K562 (cell line): ENCODE data around the gene SEZ6. TPM values are rescaled to one million over a fixed set of nuclear protein-coding genes. Genes with fewer than 3 reads are reported as not detected.

Experiments
- CBX3 ChIP-seq, 2 experiments: IDR thresholded peaks; 1 replicate in 1 of 2; 2 replicates in 1 of 2; pipeline ENCODE4 v1.6.1; 2012; ENCODE audit warnings: inconsistent platforms in 2 of 2, low read length in 2 of 2, borderline replicate concordance in 1 of 2, control low read depth in 1 of 2
- DLX4 ChIP-seq: fragments of 250-450 bp; sonication (Bioruptor Pico); IDR thresholded peaks from 2 replicates; pipeline ENCODE4 v1.6.1; 2021; ENCODE audit warnings: mild to moderate bottlenecking
- FOXK1 ChIP-seq: sonication (generic); formaldehyde crosslinking; IDR thresholded peaks from 2 replicates; pipeline ENCODE4 v1.8.0; 2022; ENCODE audit warnings: missing genetic modification reagents, mild to moderate bottlenecking, borderline replicate concordance
- JUN ChIP-seq, 2 experiments: sonication (generic) in 1 of 2; formaldehyde crosslinking in 1 of 2; IDR thresholded peaks; 2 replicates each; pipeline versions ENCODE4 v1.6.1 to v1.8.0; 2012 to 2022; ENCODE audit warnings: borderline replicate concordance in 2 of 2, mild to moderate bottlenecking in 2 of 2, improper control_type of control experiment in 1 of 2, low read depth in 1 of 2, low read length in 1 of 2, missing genetic modification reagents in 1 of 2
- MCM5 ChIP-seq: fragments of 450-650 bp; IDR thresholded peaks from 2 replicates; pipeline ENCODE4 v1.6.1; 2016; ENCODE audit warnings: low read depth
- MCM7 ChIP-seq, 2 experiments: fragments of 450-650 bp; IDR thresholded peaks; 2 replicates each; pipeline ENCODE4 v1.6.1; 2016 to 2018
- MGA ChIP-seq: fragments of 450-650 bp; IDR thresholded peaks from 2 replicates; pipeline ENCODE4 v1.6.1; 2016; ENCODE audit warnings: mild to moderate bottlenecking, moderate library complexity
- NCOA6 ChIP-seq: fragments of 450-650 bp; IDR thresholded peaks from 2 replicates; pipeline ENCODE4 v1.6.1; 2017; ENCODE audit warnings: mild to moderate bottlenecking
- NFIC ChIP-seq: fragments of 450-650 bp; IDR thresholded peaks from 2 replicates; pipeline ENCODE4 v1.6.1; 2017; ENCODE audit warnings: mild to moderate bottlenecking, inconsistent platforms
- PHF21A ChIP-seq: fragments of 450-650 bp; IDR thresholded peaks from 2 replicates; pipeline ENCODE4 v1.6.1; 2017; ENCODE audit warnings: low read depth, borderline replicate concordance
- RAD21 ChIP-seq, 2 experiments: fragments of 250-450 bp in 1 of 2; fragments of 450-650 bp in 1 of 2; sonication (Bioruptor Pico) in 1 of 2; formaldehyde crosslinking in 1 of 2; IDR thresholded peaks in 1 of 2; conservative IDR thresholded peaks in 1 of 2; 2 replicates each; pipeline versions ENCODE4 v1.4.0 to v1.8.0; 2020 to 2022; ENCODE audit warnings: mild to moderate bottlenecking in 2 of 2, moderate library complexity in 1 of 2
- SRF ChIP-seq, 2 experiments: fragments of 250-450, 450-650 bp in 1 of 2; sonication (Bioruptor Pico) in 1 of 2; sonication (generic) in 1 of 2; formaldehyde crosslinking; IDR thresholded peaks; 2 replicates each; pipeline versions ENCODE4 v1.5.0 to v1.5.1; 2020 to 2022; ENCODE audit warnings: mild to moderate bottlenecking in 1 of 2, missing genetic modification reagents in 1 of 2
- TARDBP ChIP-seq: fragments of 450-650 bp; IDR thresholded peaks from 2 replicates; pipeline ENCODE4 v1.6.1; 2016
- ZBTB43 ChIP-seq: sonication (generic); formaldehyde crosslinking; IDR thresholded peaks from 2 replicates; pipeline ENCODE4 v1.8.0; 2023; ENCODE audit warnings: mild to moderate bottlenecking, missing genetic modification reagents
- ZNF717 ChIP-seq: fragments of 250-450 bp; sonication (Bioruptor Pico); IDR thresholded peaks from 2 replicates; pipeline ENCODE4 v1.5.0; 2021
- polyA plus RNA-seq, 8 experiments: library from polyadenylated mRNA; depleted of rRNA in 4 of 8; stranded (reverse) in 5 of 8; unstranded in 3 of 8; fragments of >200 nt; fragmentation: Nextera tagmentation in 2 of 8; fragmentation: Illumina TruSeq in 1 of 8; extraction: Ambion mirVana in 2 of 8; extraction: Trizol in 1 of 8; gene quantifications; 2 replicates each; pipeline versions ENCODE4 v1.2.1 to v1.2.3, GENCODE V29; 2011 to 2014; ENCODE audit warnings: inconsistent platforms in 1 of 8, missing spikeins in 1 of 8
- total RNA-seq, 7 experiments: library from RNA; depleted of rRNA in 6 of 7; stranded (reverse); fragments of >200 nt in 6 of 7; fragmentation: Illumina TruSeq in 2 of 7; extraction: Trizol in 2 of 7; gene quantifications; 2 replicates each; pipeline versions ENCODE4 v1.2.1 to v1.2.3, GENCODE V29; 2011 to 2021; ENCODE audit warnings: low replicate concordance in 1 of 7

The SEZ6 gene
- total and polyA plus RNA-seq, 9 of the 15 experiments (the other 6 are each of a cell fraction or from before 2014, with no cell fraction given): not detected

- TF ChIP-seq MGA (no peak), NFIC (peak; percentile 78), RAD21 (CRISPR knock-in tag; conservative IDR thresholded peaks at IDR 0.05 in 1 of 2, IDR thresholded peaks at IDR 0.05 in 1 of 2) (peak; percentile 73 to 74), MCM5 (no peak), JUN (IDR thresholded peaks at IDR 0.05; ENCODE audit: borderline replicate concordance, low read depth, low read length) (no peak), JUN (CRISPR knock-in tag; IDR thresholded peaks at IDR 0.05; ENCODE audit: borderline replicate concordance) (no peak), ZNF717 (CRISPR knock-in tag) (no peak), FOXK1 (CRISPR knock-in tag) (no peak), MCM7 (IDR thresholded peaks at IDR 0.05) (no peak), NCOA6 (no peak), SRF (CRISPR knock-in tag; IDR thresholded peaks at IDR 0.05) (no peak), PHF21A (no peak), DLX4 (CRISPR knock-in tag) (no peak), CBX3 (IDR thresholded peaks at IDR 0.05; ENCODE audit: borderline replicate concordance in 1 of 2, low read length in 2 of 2) (peak in 1 of 2 experiments; percentile 39; a peak in 1 of 3 replicates), ZBTB43 (CRISPR knock-in tag) (no peak), TARDBP (peak; percentile 51; the same call in 1 of the 2 replicates)
These were observed 93.4 kb downstream of the SEZ6 start (continued) for GRCh38 chr17:28912281-28912937.
